Thyroid gland (tissue), 4 donors: ENCODE measurements around the gene CALY.

ENCODE experiments used
- CTCF ChIP-seq, 6 experiments: fragments of 200-600 bp in 3 of 6; fragments of 450-650 bp in 3 of 6; sonication (generic) in 3 of 6; IDR thresholded peaks; one replicate each; pipeline ENCODE4 v1.5.1; 2016 to 2019; ENCODE audit warnings: antibody characterized with exemption in 6 of 6, mild to moderate bottlenecking in 2 of 6, inconsistent platforms in 1 of 6, moderate library complexity in 1 of 6
- POLR2A ChIP-seq, 2 donors: fragments of 450-650 bp; IDR thresholded peaks; one replicate each; pipeline ENCODE4 v1.6.1; 2017; ENCODE audit warnings: antibody characterized with exemption in 2 of 2, mild to moderate bottlenecking in 2 of 2, moderate library complexity in 1 of 2

GRCh38 chr10:133349577-133350011 lies 12.9 kb upstream of the CALY start:
- TF ChIP-seq CTCF (IDR thresholded peaks at IDR 0.05) (no peak), POLR2A (IDR thresholded peaks at IDR 0.05) (no peak)
